ENCODE data around the gene ADAMTS18. TPM values are rescaled to one million over a fixed set of nuclear protein-coding genes. Genes with fewer than 3 reads are reported as not detected.
"Not testable (repeated sequence)": the region's sequence is repeated elsewhere in the genome, so short reads cannot be mapped to it uniquely, and the experiment has no call there.

Gene ADAMTS18
- total RNA-seq, 1 donor from 2014 or later, result 5.5 TPM

DNA sequence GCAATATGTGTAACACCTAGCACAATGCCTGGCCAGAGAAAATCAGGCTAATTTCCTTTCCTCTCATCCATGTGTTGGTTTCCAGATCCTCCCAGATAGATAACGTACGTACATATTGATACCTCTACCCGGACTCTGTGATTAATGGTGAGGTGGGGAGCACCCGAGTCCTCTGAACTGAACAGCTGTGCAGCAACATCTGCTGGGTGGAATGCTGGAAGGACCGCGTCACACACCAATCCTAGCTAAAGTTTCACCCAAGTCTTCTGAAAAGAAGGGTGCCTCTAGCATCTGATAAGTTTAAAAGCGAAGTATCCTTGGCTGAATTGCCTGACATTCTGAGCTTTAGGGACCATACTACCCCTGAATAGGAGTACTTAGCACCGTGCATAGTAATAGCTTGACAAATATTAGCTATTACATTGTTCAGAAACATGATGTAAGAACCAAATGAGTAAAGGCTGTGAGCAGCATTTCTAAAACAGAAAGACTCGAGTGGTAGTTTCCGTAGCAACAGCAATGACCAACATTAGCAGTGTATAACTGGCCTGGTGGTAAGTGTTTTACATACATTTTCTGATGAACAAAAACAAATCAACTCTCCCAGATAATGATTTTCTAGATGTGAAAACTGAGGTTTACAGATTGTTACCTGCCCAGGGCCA is 144.3 kb downstream of the ADAMTS18 start:
- no peak for DNase-seq (ENCODE audit: low read depth, low spot score)

DNA sequence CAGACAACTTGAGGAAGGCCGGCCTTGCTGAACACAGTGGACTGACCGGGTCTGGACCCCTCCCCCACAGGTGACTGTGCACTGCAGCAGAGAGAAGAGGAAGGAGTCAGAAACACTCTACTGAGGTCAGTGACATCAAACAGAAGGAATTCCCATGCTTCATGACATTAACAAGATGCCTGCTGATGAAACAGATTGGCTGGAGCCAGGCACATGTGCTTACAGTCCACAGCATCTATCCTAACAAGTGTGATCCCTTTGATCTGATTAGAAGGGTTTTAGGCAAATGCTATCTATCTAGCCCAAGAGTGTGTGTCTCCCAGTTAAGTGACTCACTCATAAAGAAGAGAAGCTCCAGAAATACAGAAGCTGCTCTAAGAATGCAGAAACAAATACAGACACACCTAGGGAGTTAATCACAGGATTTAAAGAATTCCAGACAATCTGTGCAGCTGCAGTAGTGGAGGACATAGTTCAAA is 145.5 kb downstream of the ADAMTS18 start:
- DNase-seq (ENCODE audit: low read depth, low spot score), result no peak

DNA sequence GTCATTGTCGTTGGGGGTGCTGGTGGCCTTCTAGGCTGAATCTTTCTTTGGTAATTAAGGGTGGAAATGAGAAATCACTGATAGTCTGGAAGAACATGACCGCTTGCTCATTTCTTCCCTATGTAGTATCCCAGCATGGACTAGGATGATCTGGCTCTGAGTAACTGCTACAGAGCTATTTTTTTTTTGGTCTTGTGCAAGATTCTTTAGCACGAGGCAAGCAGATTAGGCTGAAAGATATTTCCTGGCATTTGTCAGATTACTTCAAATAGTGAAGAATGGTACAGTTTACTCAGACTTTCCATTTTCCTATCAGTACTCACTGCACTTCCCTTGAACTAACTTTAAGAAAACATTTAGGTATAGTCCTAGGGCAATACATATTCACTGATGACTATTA is 146.6 kb downstream of the ADAMTS18 start:
- DNase-seq (ENCODE audit: low read depth, low spot score), result peak; percentile 85

DNA sequence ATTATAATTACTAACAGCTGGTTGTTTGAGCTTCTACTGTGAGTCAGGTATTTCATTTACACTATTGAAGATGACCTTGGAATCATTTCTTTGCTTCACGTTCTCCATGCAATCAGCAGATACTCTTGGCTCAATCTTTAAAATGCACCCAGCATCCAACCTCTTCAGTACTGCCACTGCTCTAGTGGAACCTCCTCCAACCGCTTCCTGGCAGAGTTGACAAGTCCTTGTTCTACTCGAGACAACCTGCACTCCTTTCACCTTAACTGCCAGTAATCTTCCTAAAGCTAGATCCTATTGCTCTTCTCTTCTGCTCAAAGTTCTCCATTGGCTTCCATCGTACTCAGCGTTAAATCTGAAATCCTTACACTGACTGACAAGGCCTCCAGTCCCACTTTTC is 149.2 kb downstream of the ADAMTS18 start:
- DNase-seq (ENCODE audit: low read depth, low spot score), result no peak

DNA sequence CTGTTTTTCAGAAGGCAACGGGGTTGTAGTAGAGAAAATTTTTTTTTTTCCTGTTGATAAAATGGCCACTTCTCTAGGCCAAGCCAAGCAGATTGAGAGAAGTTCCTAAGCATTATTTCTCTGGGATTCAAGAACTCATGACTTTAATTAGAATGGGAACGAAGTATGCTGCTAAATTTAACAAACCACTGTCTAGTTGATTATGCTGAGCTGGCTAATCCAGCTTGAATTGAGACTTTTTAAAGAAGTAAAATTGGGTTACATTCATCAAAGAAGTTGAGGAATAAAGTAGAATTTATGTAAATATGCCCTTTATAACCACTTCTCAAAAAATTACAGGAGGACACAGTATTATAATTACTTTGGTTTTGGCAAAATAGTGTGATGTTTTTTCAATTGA is 152.5 kb downstream of the ADAMTS18 start:
- no peak for DNase-seq (ENCODE audit: low read depth, low spot score)

DNA sequence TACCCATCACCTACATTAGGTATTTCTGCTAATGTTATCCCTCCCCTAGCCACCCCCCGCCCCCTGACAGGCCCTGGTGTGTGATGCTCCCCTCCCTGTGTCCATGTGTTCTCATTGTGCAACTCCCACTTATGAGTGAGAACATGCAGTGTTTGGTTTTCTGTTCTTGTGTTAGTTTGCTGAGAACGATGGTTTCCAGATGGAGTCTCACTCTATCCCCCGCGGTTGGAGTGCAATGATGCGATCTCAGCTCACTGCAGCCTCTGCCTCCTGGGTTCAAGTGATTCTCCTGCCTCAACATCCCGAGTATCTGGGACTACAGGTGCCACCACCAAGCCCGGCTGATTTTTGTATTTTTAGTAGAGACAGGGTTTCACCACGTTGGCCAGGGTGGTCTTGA is 155.5 kb downstream of the ADAMTS18 start:
- not testable (repeated sequence) for DNase-seq (ENCODE audit: low read depth, low spot score)

DNA sequence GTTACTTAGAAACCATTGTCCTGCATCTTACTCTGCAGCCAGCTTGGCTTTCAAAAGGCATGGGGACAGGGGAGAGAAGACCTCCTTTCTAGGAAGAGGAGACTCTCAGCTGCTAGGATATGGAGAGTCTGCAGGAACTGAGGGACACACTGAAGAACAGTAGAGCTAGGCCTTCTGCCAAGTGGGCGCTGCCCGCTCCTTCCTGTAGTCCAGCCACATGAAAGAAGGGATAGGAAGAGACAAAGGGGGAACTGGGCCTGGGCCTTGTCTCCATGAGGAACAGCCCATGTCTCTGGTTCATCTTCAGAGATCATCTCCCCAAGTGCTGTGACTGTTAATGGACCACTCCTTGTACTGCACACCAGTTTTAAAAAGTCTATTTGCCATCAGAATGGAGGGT is 157.3 kb downstream of the ADAMTS18 start:
- no peak for DNase-seq (ENCODE audit: low read depth, low spot score)

DNA sequence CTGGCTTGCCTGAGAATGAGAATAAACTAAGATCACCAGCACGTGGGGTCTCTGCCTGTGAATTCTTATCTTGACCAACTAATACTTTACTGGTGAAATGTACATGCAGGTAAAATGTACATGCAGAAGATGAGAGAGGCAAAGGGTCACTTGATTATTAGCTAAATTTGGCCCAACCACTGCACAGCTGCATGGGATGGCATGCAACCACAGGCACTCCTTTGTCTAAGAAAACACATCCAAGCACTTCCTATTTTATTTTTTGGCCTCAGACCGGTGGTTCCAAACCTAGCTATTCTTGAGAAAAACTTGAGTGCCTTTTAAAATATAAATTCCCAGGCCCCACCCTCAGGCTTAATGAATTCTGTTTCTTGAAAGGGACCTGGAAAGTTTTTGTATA is 157.7 kb downstream of the ADAMTS18 start:
- DNase-seq (ENCODE audit: low read depth, low spot score), result no peak

DNA sequence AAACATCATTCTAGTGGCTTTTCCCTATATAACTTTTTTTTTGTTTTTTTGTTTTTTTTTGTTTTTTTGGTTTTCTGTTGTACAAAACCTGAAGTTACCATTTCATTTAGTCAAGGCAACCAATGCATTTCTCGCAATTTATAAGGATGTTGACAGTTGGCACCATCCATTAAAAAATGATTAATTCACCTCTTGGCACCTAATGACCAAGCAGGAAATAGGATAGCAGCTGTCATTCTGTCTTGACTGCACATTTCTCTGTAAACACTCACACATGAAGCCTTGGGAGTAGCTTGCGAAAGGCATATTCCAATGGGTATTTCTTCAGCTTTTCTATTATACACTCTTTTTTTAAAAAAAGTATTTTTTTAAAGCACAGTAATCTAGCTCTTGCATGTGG is 158.2 kb downstream of the ADAMTS18 start:
- no peak for DNase-seq (ENCODE audit: low read depth, low spot score)

DNA sequence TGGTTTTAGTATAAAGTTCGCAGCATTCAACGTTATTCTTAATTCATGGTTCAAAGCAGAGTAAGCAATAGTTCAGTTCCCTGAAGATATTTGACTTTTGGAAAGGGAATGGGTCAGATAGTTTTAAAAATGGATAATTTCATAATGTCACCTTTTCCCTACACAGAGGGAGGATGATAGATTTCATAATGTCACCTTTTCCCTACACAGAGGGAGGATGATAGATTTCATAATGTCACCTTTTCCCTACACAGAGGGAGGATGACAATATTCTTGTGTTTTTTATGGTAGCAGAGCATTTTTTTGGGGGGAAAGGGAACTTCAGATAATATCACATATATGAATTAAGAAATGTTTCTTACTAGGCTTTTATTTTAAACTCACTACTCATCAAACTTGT is 159.5 kb downstream of the ADAMTS18 start:
- DNase-seq (ENCODE audit: low read depth, low spot score), result not testable (repeated sequence)

DNA sequence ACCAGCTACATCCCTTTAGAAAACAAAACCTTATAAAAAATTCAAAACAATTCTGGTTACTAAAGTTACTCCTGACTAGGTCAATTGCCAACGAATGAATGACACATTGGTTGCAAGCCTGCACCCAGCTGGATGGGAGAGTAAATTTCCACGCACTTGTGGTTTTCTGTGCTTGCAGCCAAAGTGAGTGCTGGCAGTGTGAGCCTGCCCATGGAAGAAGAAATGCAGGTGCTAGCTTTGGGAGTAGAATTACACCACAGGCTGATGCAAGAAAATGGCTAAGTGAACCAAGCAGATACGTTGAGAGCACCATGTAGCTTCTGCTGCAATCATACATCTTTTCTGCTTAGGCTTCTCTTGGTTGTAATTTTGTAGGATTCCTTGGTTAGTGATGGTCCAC is 161.0 kb downstream of the ADAMTS18 start:
- DNase-seq (ENCODE audit: low read depth, low spot score), result no peak

DNA sequence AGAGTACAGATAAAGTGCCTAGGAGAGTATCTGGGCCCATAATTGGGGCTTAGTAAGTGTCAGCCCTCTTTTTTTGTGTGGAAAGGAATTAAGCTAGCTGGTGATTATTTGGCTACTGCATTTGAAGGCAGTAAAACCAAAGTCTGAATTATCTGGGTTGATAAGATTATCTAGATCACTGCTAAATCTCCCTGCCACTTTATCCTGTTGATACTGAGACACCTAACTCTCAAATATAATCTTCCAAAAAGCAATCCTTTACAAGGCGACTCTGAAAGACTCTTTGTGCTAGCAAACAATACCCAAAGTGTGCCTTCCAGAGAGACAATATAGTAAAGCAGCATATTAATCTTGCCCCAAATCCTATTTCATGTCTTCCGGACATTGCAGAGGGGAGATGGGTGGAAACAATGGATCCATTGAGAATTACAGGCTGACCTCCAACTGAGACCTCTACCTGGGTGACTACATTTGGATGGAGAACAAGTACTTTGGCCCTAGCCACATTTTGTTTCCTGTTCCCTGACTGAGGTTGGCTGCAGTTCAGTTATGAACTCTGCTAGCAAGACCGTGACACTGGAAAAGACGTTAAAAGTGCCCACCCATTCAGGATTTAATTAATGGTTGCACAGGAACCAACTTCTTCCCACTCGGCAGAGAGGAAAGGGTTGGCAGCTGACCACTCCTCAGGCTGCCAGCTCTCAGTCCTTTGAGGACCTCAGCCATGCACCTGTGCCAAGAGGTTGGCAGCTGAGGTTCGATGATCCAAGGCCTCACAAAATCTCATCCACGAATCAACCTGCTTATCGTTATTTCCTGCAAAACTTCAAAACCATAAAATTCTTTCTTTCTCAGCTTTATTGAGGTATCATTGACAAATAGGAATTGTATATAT is 163.1 kb downstream of the ADAMTS18 start:
- no peak for DNase-seq (ENCODE audit: low read depth, low spot score)

DNA sequence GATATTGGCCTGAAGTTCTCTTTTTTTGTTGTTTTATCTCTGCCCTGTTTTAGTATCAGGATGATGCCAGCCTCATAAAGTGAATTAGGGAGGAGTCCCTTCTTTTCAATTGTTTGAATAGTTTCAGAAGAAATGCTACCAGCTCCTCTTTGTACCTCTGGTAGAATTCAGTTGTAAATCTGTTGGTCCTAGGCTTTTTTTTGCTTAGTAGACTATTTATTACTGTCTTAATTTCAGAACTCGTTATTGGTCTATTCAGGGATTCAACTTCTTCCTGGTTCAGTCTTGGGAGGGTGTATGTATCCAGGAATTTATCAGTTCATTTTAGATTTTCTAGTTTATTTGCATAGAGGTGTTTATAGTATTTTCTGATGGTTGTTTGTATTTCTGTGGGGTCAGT is 168.6 kb downstream of the ADAMTS18 start:
- not testable (repeated sequence) for DNase-seq (ENCODE audit: low read depth, low spot score)

DNA sequence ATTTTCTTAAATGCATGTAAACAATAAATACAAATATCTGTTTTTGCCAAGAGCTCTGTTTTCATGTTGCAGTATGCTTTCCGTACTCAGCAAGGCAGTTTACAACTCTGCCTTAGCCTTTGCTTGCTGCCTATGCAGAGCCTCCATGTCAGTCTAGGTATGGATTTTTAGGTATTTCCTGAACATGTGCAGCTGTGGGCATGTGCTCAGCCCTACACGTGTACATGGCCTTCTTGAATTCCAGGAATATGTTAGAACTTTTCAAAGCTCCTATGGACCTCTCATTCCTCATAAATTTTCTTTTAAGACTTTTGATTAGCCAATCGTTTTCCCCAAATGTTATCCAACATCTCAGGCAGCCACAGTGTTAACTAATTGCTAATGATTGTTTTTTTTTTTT is 171.9 kb downstream of the ADAMTS18 start:
- DNase-seq (ENCODE audit: low read depth, low spot score), result no peak

DNA sequence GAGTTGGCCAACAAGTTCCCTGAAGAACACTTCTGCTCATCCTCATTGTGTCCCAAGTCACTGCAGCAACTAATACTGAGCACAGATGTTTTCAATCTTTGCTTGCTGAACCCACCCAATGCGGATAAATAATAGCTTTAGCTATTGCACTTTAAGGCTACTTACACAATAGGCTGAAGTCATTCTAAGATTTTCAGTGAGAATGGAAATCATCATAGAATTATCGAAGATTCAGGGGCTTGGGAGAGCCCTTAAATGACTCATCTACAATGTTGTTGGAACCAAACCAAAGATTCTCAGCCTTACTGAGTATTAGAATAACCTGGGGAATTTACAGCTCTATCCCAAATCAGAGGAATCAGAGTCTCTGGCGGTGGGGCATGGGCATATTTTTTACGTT is 184.4 kb downstream of the ADAMTS18 start:
- DNase-seq (ENCODE audit: low read depth, low spot score), result no peak

DNA sequence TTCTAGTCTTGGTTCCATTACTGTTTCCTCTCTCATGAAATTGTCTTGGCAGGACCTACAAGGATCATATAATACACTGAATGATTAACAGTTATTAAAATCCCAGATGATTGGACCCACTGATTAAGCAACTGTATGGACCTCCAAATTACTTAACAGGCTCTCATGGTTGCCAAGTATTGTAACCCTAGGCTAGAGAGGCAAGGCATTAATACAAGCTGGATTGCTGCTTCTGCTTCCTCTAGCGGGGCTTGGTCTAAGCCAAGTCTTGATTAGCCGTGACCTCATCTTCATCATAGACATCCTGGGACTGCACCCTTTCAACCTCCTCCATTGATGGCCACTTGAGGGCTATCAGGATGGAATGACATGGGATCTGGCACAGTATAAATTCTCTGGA is 188.7 kb downstream of the ADAMTS18 start:
- no peak for DNase-seq (ENCODE audit: low read depth, low spot score)

DNA sequence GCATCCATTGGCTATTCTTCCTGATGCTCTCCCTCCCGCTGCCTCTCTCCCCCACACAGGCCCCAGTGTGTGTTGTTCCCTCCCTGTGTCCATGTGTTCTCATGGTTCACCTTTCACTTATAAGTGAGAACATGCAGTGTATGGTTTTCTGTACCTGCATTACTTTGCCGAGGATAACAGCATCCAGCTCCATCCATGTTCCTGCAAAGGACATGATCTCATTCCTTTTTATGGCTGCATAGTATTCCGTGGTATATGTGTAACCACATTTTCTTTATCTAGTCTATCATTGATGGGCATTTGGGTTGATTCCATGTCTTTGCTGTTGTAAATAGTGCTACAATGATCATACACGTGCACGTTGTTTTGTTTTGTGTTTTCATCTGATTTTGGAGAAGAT is 192.4 kb downstream of the ADAMTS18 start:
- not testable (repeated sequence) for DNase-seq (ENCODE audit: low read depth, low spot score)

DNA sequence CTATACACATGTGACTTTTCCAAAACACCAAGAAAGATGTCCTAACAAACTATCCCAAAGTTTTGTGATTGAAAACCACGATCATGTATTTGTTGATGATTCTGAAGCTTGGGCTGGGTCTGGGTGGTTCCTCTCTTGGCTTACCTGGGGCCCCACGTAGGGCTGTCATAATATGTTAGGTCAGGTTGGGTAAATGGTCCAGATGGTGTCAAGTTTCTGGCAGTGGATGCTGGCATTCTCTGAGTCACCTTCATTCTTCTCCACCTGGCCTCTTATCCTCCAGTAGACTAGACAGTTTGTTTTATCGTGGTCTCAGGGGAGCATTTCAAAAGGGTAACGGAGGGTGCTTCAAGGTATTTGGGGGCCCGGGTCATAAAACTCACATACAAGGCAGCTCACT is 196.2 kb downstream of the ADAMTS18 start:
- DNase-seq (ENCODE audit: low read depth, low spot score), result no peak

DNA sequence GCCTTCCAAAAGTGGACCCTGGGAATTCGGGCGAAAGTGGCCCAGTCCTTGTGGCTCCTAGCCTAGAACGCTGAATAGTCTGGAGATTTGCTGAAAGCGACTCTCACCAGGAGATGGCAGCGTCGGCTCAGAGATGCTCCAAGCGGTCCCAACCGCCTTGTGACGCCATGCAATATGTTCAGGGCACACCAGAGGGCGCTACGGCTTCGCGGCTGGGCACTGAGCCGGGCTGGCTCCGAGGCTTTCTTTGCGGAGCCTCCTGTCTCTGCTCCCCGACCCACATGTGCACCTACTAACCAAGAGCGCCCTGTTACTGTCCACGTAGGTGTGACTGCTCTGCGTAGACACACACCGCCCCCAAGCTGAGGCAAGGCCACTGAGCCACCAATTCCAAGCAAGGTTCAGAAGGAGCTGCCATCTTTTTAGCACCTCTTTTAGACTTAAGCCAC is 198.7 kb downstream of the ADAMTS18 start:
- peak; percentile 49 for DNase-seq (ENCODE audit: low read depth, low spot score)

DNA sequence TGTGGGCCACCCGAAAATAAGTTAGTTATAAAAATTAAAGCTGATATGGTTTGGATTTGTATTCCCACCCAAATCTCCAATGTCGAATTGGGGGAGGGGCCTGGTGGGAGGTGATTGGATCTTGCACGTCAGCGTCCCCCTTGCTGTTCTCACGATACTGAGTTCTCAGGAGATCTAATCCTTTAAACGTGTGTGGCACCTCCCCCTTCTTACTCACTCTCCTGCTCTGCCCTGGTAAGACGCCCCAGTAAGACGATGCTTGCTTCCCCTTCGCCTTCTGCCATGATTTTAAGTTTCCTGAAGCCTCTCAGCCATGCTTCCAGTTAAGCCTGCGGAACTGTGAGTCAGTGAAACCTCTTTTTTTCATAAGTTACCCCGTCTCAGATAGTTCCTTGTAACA is 200.2 kb downstream of the ADAMTS18 start:
- no peak for DNase-seq (ENCODE audit: low read depth, low spot score)

DNA sequence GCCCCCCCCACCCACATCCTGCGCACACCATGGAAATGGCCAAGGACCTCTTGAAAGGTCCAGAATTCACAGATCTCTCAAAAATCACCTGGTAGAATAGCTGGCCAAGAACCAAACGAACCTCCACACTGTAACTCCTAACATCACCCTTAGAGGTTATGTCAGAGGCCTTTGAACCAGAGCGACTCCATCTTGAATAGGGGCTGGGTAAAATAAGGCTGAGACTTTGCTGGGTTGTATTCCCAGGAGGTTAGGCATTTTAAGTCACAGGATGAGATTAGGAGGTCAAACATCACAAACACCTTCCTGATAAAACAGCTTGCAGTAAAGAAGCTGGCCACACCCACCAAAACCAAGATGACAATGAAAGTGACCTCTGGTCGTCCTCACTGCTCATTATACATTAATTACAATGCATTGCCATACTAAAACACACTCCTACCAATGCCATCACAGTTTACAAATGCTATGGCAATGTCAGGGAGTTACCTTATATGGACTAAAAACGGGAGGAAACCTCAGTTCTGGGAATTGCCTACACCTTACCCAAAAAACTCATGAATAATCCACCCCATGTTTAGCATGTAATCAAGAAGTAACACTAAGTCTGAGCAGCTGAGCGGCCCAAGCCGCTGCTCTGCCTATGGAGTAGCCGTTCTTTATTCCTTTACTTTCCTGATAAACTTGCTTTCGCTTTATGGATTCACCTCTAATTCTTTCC is 200.9 kb downstream of the ADAMTS18 start:
- DNase-seq (ENCODE audit: low read depth, low spot score), result no peak

All from pulmonary artery endothelial cell (primary cell).